Natural killer cell (primary cell): ENCODE results near the gene ZNF813. TPM values are rescaled to one million over a fixed set of nuclear protein-coding genes. Genes with fewer than 3 reads are reported as not detected.

Experiments used
- ATAC-seq, 3 donors: fragments of 150-1000 bp in 2 of 3; fragments of 200-7000 bp in 1 of 3; cut with Tn5 transposase; 1 replicate in 1 of 3; 2 replicates in 2 of 3; pipeline ENCODE4 v1.10.0; 2021; ENCODE audit warnings: mild to moderate bottlenecking in 2 of 3, moderate library complexity in 2 of 3
- DNase-seq, 2 donors: peaks; one replicate each; pipeline versions ENCODE4 v3.0.0 to v3.0.0-alpha.2; 2013 to 2021; ENCODE audit warnings: mixed read lengths in 1 of 2
- H3K27ac ChIP-seq: one replicate; pipeline ENCODE4 v1.5.1; 2013; ENCODE audit warnings: mild to moderate bottlenecking, low read length
- H3K27me3 ChIP-seq: one replicate; pipeline ENCODE4 v1.6.1; 2013; ENCODE audit warnings: low read length; ENCODE audit not compliant: control insufficient read depth, insufficient read depth
- H3K36me3 ChIP-seq: one replicate; pipeline ENCODE4 v1.6.1; 2013; ENCODE audit warnings: low read length; ENCODE audit not compliant: control insufficient read depth, insufficient read depth
- H3K4me1 ChIP-seq: one replicate; pipeline ENCODE4 v1.6.1; 2013; ENCODE audit warnings: low read length; ENCODE audit not compliant: control insufficient read depth, insufficient read depth
- H3K4me3 ChIP-seq: one replicate; pipeline ENCODE4 v1.5.1; 2013; ENCODE audit warnings: low read length
- H3K9me3 ChIP-seq: one replicate; pipeline ENCODE4 v1.6.1; 2013; ENCODE audit warnings: low read length; ENCODE audit not compliant: control insufficient read depth, insufficient read depth
- H3K27ac Mint-ChIP-seq, 2 donors: one replicate each; pipeline ENCODE4 v1.8.0; 2022; ENCODE audit warnings: mild to moderate bottlenecking in 2 of 2, mixed read lengths in 2 of 2, moderate library complexity in 1 of 2
- H3K27me3 Mint-ChIP-seq, 2 donors: one replicate each; pipeline ENCODE4 v1.8.0; 2022; ENCODE audit warnings: low read depth in 2 of 2, mixed read lengths in 2 of 2
- H3K36me3 Mint-ChIP-seq: one replicate; pipeline ENCODE4 v1.8.0; 2022; ENCODE audit warnings: mixed read lengths
- H3K4me1 Mint-ChIP-seq, 2 donors: one replicate each; pipeline ENCODE4 v1.8.0; 2022; ENCODE audit warnings: mixed read lengths in 2 of 2
- H3K4me3 Mint-ChIP-seq: one replicate; pipeline ENCODE4 v1.8.0; 2022; ENCODE audit warnings: mild to moderate bottlenecking, moderate library complexity, mixed read lengths
- H3K9me3 Mint-ChIP-seq, 2 donors: one replicate each; pipeline ENCODE4 v1.8.0; 2022; ENCODE audit warnings: mixed read lengths in 2 of 2
- CTCF ChIP-seq: fragments of 200-600 bp; IDR thresholded peaks from one replicate; pipeline ENCODE4 v1.8.0; 2022; ENCODE audit warnings: antibody characterized with exemption
- WGBS: methylation state at CpG from one replicate; pipeline ENCODE4 v1.1.7; 2013; ENCODE audit warnings: missing lambda C conversion rate; ENCODE audit not compliant: insufficient coverage; 5-methylcytosine and 5-hydroxymethylcytosine counted together
- intact Hi-C: fragments of 100-400 bp; cut with micrococcal nuclease; formaldehyde crosslinking; loops from one replicate; pipeline ENCODE4 v1.14.2; 2022
- total RNA-seq, 4 donors: library from RNA; stranded (reverse); fragments of 120-200 nt in 1 of 4; gene quantifications; one replicate each; pipeline versions ENCODE4 v1.2.3 to v1.2.4, GENCODE V29; 2013 to 2022

ZNF813 gene
- total RNA-seq, 3 donors from 2014 or later (not counting 1 experiment from before 2014, with no cell fraction given) = 2.5 to 5.0 (median 3.1) TPM

- Mint-ChIP-seq H3K27me3 (no peaks in the 10 kb centered on the region), H3K4me3 (peak overlapping the region; percentile 100), H3K9me3 (peaks cover 4 to 5% of the 10 kb centered on the region in 2 donors), H3K36me3 (peaks cover 17% of the 10 kb centered on the region), H3K27ac (peak overlapping the region; percentile 93 to 99), H3K4me1 (peaks cover 11 to 13% of the 10 kb centered on the region in 2 donors)
- Histone ChIP-seq H3K4me3 (peak overlapping the region; percentile 82), H3K36me3 (no peaks in the 10 kb centered on the region), H3K27ac (peak overlapping the region; percentile 84), H3K4me1 (peaks cover 17% of the 10 kb centered on the region), H3K27me3 (no peaks in the 10 kb centered on the region), H3K9me3 (peaks cover 6% of the 10 kb centered on the region)
- ATAC-seq = peak; percentile 98 to 100 (median 99)
- TF ChIP-seq CTCF = no peak
- DNase-seq = peak; percentile 73 to 96
- intact Hi-C loops = loop anchor here (1.0 kb wide), 1 partner anchor 155 kb away; the partner anchor contains the start of gene ZNF525
- 3% methylated on average over 46 of the region's 46 CpGs for WGBS
These were observed 53.2 kb downstream of the ZNF813 start for GRCh38 chr19:53520547-53521372.

GRCh38 chr19:53521373-53522202 is 54.1 kb downstream of the ZNF813 start:
- Mint-ChIP-seq H3K9me3 (peaks cover 7 to 8% of the 10 kb centered on the region in 2 donors), H3K27ac (peak overlapping the region; percentile 93 to 99), H3K36me3 (peaks cover 24% of the 10 kb centered on the region), H3K4me3 (peak overlapping the region; percentile 100), H3K4me1 (peaks cover 11 to 13% of the 10 kb centered on the region in 2 donors), H3K27me3 (no peaks in the 10 kb centered on the region)
- DNase-seq (no peak), ATAC-seq (peak in 1 of 3 donors; percentile 4)
- Histone ChIP-seq H3K9me3 (peaks cover 6% of the 10 kb centered on the region), H3K27ac (peak overlapping the region; percentile 84), H3K36me3 (no peaks in the 10 kb centered on the region), H3K4me3 (peak overlapping the region; percentile 82), H3K27me3 (no peaks in the 10 kb centered on the region), H3K4me1 (peaks cover 17% of the 10 kb centered on the region)
- intact Hi-C loops = no loop called here
- no peak for TF ChIP-seq CTCF
- 24% methylated on average over 33 of the region's 33 CpGs for WGBS

GRCh38 chr19:53525922-53526321 is 58.4 kb downstream of the ZNF813 start:
- no peak overlapping the region for H3K4me3 Mint-ChIP-seq
- no peaks in the 10 kb centered on the region for H3K27me3 Mint-ChIP-seq
- no peaks in the 10 kb centered on the region for H3K9me3 ChIP-seq
- no peak for DNase-seq
- H3K27ac ChIP-seq = no peak overlapping the region
- peaks cover 6 to 8% of the 10 kb centered on the region in 2 donors for H3K9me3 Mint-ChIP-seq
- peaks cover 24% of the 10 kb centered on the region for H3K36me3 Mint-ChIP-seq
- 94% methylated on average over 2 of the region's 2 CpGs for WGBS
- H3K4me1 ChIP-seq = peaks cover 10% of the 10 kb centered on the region
- H3K27me3 ChIP-seq = no peaks in the 10 kb centered on the region
- ATAC-seq = no peak
- no peak for TF ChIP-seq CTCF
- H3K4me3 ChIP-seq = no peak overlapping the region
- H3K36me3 ChIP-seq = no peaks in the 10 kb centered on the region
- peaks cover 8 to 10% of the 10 kb centered on the region in 2 donors for H3K4me1 Mint-ChIP-seq
- intact Hi-C loops = no loop called here
- H3K27ac Mint-ChIP-seq = no peak overlapping the region
